HCT116 (cell line): ENCODE measurements around the gene TXN. TPM values are rescaled to one million over a fixed set of nuclear protein-coding genes. Genes with fewer than 3 reads are reported as not detected.

Source experiments
- ATAC-seq: fragments of 200-7000 bp; cut with Tn5 transposase; 2 replicates; pipeline ENCODE4 v1.9.1; 2020; ENCODE audit warnings: mild to moderate bottlenecking, moderate library complexity
- BruUV-seq: library from RNA; stranded (reverse); fragments of 400-500 nt; replicated peaks from 2 replicates; lab custom pipeline; 2021; lab: Mats Ljungman, UMichigan
- CTCF ChIA-PET: fragments of 300-600 bp; sonication (Branson Sonifier 250); formaldehyde crosslinking; loops from one replicate; lab custom pipeline; 2021; ENCODE audit warnings: antibody characterized with exemption; lab: Charles Lee
- POLR2A ChIA-PET: fragments of 300-600, 350-600 bp; sonication (Branson Sonifier 250); formaldehyde crosslinking; loops from one replicate; lab custom pipeline; 2021; ENCODE audit warnings: antibody characterized with exemption; lab: Charles Lee
- RAD21 ChIA-PET, 2 experiments: fragments of 300-600 bp; sonication (Branson Sonifier 250); formaldehyde crosslinking; loops; one replicate each; lab custom pipeline; 2023; ENCODE audit warnings: low total read pairs in 2 of 2; ENCODE audit not compliant: uncharacterized antibody in 2 of 2, unreplicated experiment in 2 of 2, low non-redundant PET in 1 of 2; lab: Charles Lee
- DNase-seq: peaks from one replicate; pipeline ENCODE4 v3.0.0-alpha.2; 2010; ENCODE audit warnings: low read depth, low spot score
- H2AFZ ChIP-seq: fragments of 200-600 bp; shearing (Covaris generic), sonication (generic); 2 replicates; pipeline ENCODE4 v1.6.1; 2017; ENCODE audit warnings: low read depth, mixed run types, mixed read lengths, antibody characterized with exemption, low read length; ENCODE audit not compliant: poor library complexity, severe bottlenecking
- H3K27ac ChIP-seq: 2 replicates; pipeline ENCODE4 v1.5.1; 2012; ENCODE audit warnings: low read depth, low read length
- H3K27me3 ChIP-seq: fragments of 200-600 bp; sonication (generic); 2 replicates; pipeline ENCODE4 v1.6.1; 2016; ENCODE audit warnings: mixed run types, low read length, mixed read lengths; ENCODE audit not compliant: insufficient read depth
- H3K36me3 ChIP-seq, 2 experiments: fragments of 200-500 bp in 1 of 2; fragments of 200-600 bp in 1 of 2; sonication (Bioruptor generic) in 1 of 2; sonication (generic) in 1 of 2; 2 replicates each; pipeline versions ENCODE4 v1.5.1 to v1.6.1; 2014 to 2016; ENCODE audit warnings: low read length in 2 of 2, inconsistent platforms in 1 of 2, mixed read lengths in 1 of 2, mixed run types in 1 of 2; ENCODE audit not compliant: insufficient read depth in 2 of 2, control insufficient read depth in 1 of 2
- H3K4me1 ChIP-seq, 2 experiments: fragments of 200-600 bp in 1 of 2; sonication (generic) in 1 of 2; 2 replicates each; pipeline versions ENCODE4 v1.5.1 to v1.6.1; 2012 to 2017; ENCODE audit warnings: low read length in 2 of 2, inconsistent platforms in 1 of 2, mild to moderate bottlenecking in 1 of 2, mixed read lengths in 1 of 2, mixed run types in 1 of 2, moderate library complexity in 1 of 2; ENCODE audit not compliant: insufficient read depth in 2 of 2, control insufficient read depth in 1 of 2
- H3K4me2 ChIP-seq: fragments of 200-600 bp; sonication (generic); 2 replicates; pipeline ENCODE4 v1.6.1; 2017; ENCODE audit warnings: mixed run types, low read length, mixed read lengths
- H3K4me3 ChIP-seq, 2 experiments: fragments of 200-600 bp in 1 of 2; sonication (generic) in 1 of 2; replicated peaks in 1 of 2; 2 replicates each; pipeline ENCODE4 v1.5.1; 2011 to 2016; ENCODE audit warnings: low read length in 2 of 2, control low read depth in 1 of 2, low read depth in 1 of 2, mild to moderate bottlenecking in 1 of 2, mixed read lengths in 1 of 2, mixed run types in 1 of 2
- H3K79me2 ChIP-seq: fragments of 200-600 bp; sonication (generic); 2 replicates; pipeline ENCODE4 v1.6.1; 2017; ENCODE audit warnings: mild to moderate bottlenecking, mixed run types, low read length, moderate library complexity, mixed read lengths; ENCODE audit not compliant: insufficient read depth
- H3K9ac ChIP-seq: fragments of 200-600 bp; sonication (generic); 2 replicates; pipeline ENCODE4 v1.6.1; 2016; ENCODE audit warnings: low read length, mixed read lengths
- H3K9me2 ChIP-seq: fragments of 200-600 bp; sonication (generic), shearing (Covaris generic); 2 replicates; pipeline ENCODE4 v1.6.1; 2017; ENCODE audit warnings: mixed run types, mild to moderate bottlenecking, moderate library complexity; ENCODE audit not compliant: insufficient read depth
- H3K9me3 ChIP-seq, 2 experiments: fragments of 200-500 bp in 1 of 2; fragments of 200-600 bp in 1 of 2; sonication (Bioruptor generic) in 1 of 2; sonication (generic) in 1 of 2; 2 replicates each; pipeline ENCODE4 v1.6.1; 2014 to 2017; ENCODE audit warnings: low read length in 2 of 2, mixed read lengths in 2 of 2, inconsistent platforms in 1 of 2, low read depth in 1 of 2, mild to moderate bottlenecking in 1 of 2, mixed run types in 1 of 2, moderate library complexity in 1 of 2; ENCODE audit not compliant: control insufficient read depth in 1 of 2, insufficient read depth in 1 of 2
- H4K20me1 ChIP-seq: fragments of 200-600 bp; sonication (generic), shearing (Covaris generic); 2 replicates; pipeline ENCODE4 v1.6.1; 2017; ENCODE audit warnings: mixed run types, mild to moderate bottlenecking, moderate library complexity; ENCODE audit not compliant: insufficient read depth
- EZH2 ChIP-seq: fragments of 200-600 bp; sonication (generic); IDR thresholded peaks from 2 replicates; pipeline ENCODE4 v1.6.1; 2017; ENCODE audit warnings: antibody characterized with exemption, mixed run types
- EZH2phosphoT487 ChIP-seq: fragments of 200-600 bp; IDR thresholded peaks from 2 replicates; pipeline ENCODE4 v1.6.1; 2018; ENCODE audit warnings: antibody characterized with exemption, borderline replicate concordance
- POLR2A ChIP-seq: IDR thresholded peaks from 2 replicates; pipeline ENCODE4 v1.7.0; 2011; ENCODE audit warnings: borderline replicate concordance; ENCODE audit not compliant: insufficient read depth, insufficient read length; ENCODE audit errors: extremely low read depth
- POLR2AphosphoS5 ChIP-seq: IDR thresholded peaks from 2 replicates; pipeline ENCODE4 v1.6.1; 2011; ENCODE audit warnings: mild to moderate bottlenecking, low read depth, low read length, moderate library complexity
- RAD21 ChIP-seq: IDR thresholded peaks from 2 replicates; pipeline ENCODE4 v1.6.1; 2012; ENCODE audit warnings: low read depth, mild to moderate bottlenecking
- SRF ChIP-seq: IDR thresholded peaks from 2 replicates; pipeline ENCODE4 v1.6.1; 2012; ENCODE audit warnings: low read depth
- YY1 ChIP-seq: IDR thresholded peaks from 2 replicates; pipeline ENCODE4 v1.6.1; 2011; ENCODE audit warnings: low read length, low read depth, moderate library complexity, mild to moderate bottlenecking; ENCODE audit not compliant: insufficient replicate concordance; ENCODE audit errors: extremely low read depth
- ZFX ChIP-seq: fragments of 450-650 bp; IDR thresholded peaks from 2 replicates; pipeline ENCODE4 v1.6.1; 2017
- ZNF274 ChIP-seq: fragments of 200-500 bp; sonication (Bioruptor generic); IDR thresholded peaks from 2 replicates; pipeline ENCODE4 v1.6.1; 2014; ENCODE audit warnings: mild to moderate bottlenecking, low read depth, low read length, inconsistent platforms
- intact Hi-C: fragments of 100-400 bp; cut with micrococcal nuclease; formaldehyde crosslinking; loops from 2 replicates; pipeline ENCODE4 v1.10.0; 2022
- total RNA-seq: library from RNA; stranded (reverse); gene quantifications from one replicate; pipeline ENCODE4 v1.2.1, GENCODE V29; 2021; ENCODE audit not compliant: unreplicated experiment
- TF ChIP-seq, protein P1 (sequence below): IDR thresholded peaks from 2 replicates; pipeline ENCODE4 v1.6.1; 2011; ENCODE audit warnings: mild to moderate bottlenecking, low read length, moderate library complexity; ENCODE audit not compliant: insufficient replicate concordance; ENCODE audit errors: extremely low read depth
- TF ChIP-seq, protein P2 (sequence below): IDR thresholded peaks from 2 replicates; pipeline ENCODE4 v1.6.1; 2012

TXN gene
- total RNA-seq, 1 experiment from 2014 or later, result 421 TPM

DNA sequence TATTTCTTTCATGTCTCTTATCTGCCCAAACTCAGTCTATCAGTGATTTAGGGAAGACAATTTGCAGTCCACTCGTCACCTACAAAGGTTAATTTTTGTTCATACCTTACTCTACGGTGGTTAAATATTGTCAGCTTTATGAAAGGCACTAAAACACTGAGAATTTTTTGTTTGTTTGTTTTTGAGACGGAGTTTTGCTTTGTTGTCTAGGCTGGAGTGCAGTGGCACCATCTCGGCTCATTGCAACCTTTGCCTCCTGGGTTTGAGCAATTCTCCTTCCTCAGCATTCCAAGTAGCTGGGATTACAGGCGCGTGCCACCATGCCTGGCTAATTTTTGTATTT lies 26.4 kb upstream of the TXN start (continued):
- no peak for TF ChIP-seq EZH2
- TF ChIP-seq ZNF274, result no peak
- TF ChIP-seq SRF, result no peak
- TF ChIP-seq, all 23 proteins: peak for 0

DNA sequence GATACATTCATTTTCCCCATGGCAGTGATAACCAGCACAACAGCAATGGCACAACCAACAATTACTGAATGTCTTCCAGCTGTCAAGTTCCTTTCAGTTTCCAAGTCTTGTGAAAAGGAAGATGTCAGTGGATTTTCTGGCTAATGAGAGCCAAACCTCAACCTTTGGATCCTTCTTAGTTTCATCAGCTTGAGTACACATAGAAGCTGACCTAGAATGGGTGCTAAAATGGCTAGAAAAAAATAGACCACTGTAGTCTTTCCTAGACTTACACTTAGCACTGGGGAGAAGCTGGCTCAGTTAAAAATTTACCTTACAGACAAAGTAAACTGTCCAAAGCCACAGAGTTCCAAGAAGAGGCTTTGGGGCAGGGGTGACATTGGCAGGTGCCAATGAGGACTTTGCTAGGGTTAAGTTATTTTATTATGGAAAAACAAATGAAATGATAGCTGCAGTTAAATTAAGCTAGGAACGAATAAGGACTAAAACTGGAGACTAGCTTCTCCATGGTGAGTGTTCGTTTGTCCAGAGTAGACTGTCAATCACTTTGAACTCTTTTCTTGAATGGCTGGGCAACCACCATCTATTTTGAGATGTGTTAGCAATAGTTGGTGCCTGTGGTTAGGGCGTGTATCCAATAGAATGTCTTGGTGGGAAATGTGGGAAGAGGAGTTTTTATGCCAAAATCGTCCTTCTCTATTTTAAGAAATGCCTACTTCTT lies 25.9 kb upstream of the TXN start:
- Histone ChIP-seq H3K9me3 (no peaks in the 10 kb centered on the region), H3K9me2 (no peaks in the 10 kb centered on the region), H4K20me1 (no peaks in the 10 kb centered on the region), H2AFZ (peak overlapping the region; percentile 71), H3K4me3 (no peak overlapping the region), H3K9ac (no peak overlapping the region), H3K79me2 (no peaks in the 10 kb centered on the region), H3K36me3 (no peaks in the 10 kb centered on the region), H3K27ac (no peak overlapping the region), H3K27me3 (no peaks in the 10 kb centered on the region), H3K4me2 (peak overlapping the region; percentile 18), H3K4me1 (peaks cover 35 to 66% of the 10 kb centered on the region in 2 experiments)
- BruUV-seq, result no TSS peak
- intact Hi-C loops, result no loop called here
- ATAC-seq, result no peak
- CTCF ChIA-PET, result no interaction called here
- RAD21 ChIA-PET, result no interaction called here
- no peak for DNase-seq
- POLR2A ChIA-PET, result interaction anchor here (3.6 kb wide), 1 partner anchor 26 kb away, joined by 12 read pairs; the partner anchor contains the start of gene TXN
- TF ChIP-seq EZH2phosphoT487 (no peak), YY1 (no peak), ZFX (no peak), EZH2 (no peak), RAD21 (no peak), POLR2AphosphoS5 (no peak), POLR2A (no peak)
- TF ChIP-seq, protein P1, sequence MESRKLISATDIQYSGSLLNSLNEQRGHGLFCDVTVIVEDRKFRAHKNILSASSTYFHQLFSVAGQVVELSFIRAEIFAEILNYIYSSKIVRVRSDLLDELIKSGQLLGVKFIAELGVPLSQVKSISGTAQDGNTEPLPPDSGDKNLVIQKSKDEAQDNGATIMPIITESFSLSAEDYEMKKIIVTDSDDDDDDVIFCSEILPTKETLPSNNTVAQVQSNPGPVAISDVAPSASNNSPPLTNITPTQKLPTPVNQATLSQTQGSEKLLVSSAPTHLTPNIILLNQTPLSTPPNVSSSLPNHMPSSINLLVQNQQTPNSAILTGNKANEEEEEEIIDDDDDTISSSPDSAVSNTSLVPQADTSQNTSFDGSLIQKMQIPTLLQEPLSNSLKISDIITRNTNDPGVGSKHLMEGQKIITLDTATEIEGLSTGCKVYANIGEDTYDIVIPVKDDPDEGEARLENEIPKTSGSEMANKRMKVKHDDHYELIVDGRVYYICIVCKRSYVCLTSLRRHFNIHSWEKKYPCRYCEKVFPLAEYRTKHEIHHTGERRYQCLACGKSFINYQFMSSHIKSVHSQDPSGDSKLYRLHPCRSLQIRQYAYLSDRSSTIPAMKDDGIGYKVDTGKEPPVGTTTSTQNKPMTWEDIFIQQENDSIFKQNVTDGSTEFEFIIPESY, result no peak
- TF ChIP-seq, protein P2, sequence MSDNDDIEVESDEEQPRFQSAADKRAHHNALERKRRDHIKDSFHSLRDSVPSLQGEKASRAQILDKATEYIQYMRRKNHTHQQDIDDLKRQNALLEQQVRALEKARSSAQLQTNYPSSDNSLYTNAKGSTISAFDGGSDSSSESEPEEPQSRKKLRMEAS, result no peak
